Measurements from ENCODE around the gene ERN1. TPM values are rescaled to one million over a fixed set of nuclear protein-coding genes. Genes with fewer than 3 reads are reported as not detected.
A peak's percentile ranks its signal among the peaks of the same experiment; 100 is the strongest.

ERN1 gene
- total and polyA plus RNA-seq, 7 donors = 1.2 to 9.4 (median 7.4) TPM

GRCh38 chr17:64152428-64153125, 22.6 kb upstream of the ERN1 start:
- Histone ChIP-seq H3K4me1 (peaks cover 0 to 23% (median 20%) of the 10 kb centered on the region in 4 donors), H3K27me3 (no peaks in the 10 kb centered on the region), H3K27ac (no peak overlapping the region), H3K9me3 (no peaks in the 10 kb centered on the region), H3K36me3 (peaks cover 0 to 55% (median 10%) of the 10 kb centered on the region in 4 donors), H3K4me3 (no peak overlapping the region)
- intact Hi-C loops (cut with DNase I) = no loop called here
- TF ChIP-seq EP300 (IDR thresholded peaks at IDR 0.05) = no peak
- no peak for TF ChIP-seq POLR2AphosphoS5 (IDR thresholded peaks at IDR 0.05)
- no peak for TF ChIP-seq POLR2A (IDR thresholded peaks at IDR 0.05)
- 93 to 95% methylated on average over 7 of the region's 7 CpGs for WGBS, 2 donors
- no peak for DNase-seq

DNA sequence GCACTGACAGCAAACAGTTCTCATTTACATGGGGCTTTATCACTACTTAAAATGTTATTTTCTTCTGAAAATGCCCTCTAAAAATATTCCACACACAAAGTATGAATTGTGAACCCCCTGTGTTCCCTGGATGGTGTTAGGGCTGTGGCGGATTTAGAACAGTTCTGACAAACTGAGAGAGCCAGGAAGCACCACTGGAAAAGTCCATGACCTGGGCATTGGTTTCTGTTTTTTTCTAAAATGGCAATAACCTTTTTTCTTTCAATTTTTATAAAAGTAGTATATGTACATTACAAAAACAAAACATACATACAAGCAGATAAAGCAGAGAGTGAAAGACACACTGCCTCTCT, 21.0 kb upstream of the ERN1 start:
- intact Hi-C loops (cut with DNase I) = no loop called here
- peaks cover 0 to 55% (median 10%) of the 10 kb centered on the region in 4 donors for H3K36me3 ChIP-seq
- H3K4me3 ChIP-seq = no peak overlapping the region
- H3K27me3 ChIP-seq = no peaks in the 10 kb centered on the region
- H3K27ac ChIP-seq = no peak overlapping the region
- TF ChIP-seq CTCF (IDR thresholded peaks at IDR 0.05) (no peak), POLR2A (IDR thresholded peaks at IDR 0.05) (no peak), POLR2AphosphoS5 (IDR thresholded peaks at IDR 0.05) (no peak), EP300 (IDR thresholded peaks at IDR 0.05) (no peak)
- WGBS, 2 donors = 98% methylated on average over 1 of the region's 1 CpG
- H3K4me1 ChIP-seq = peaks cover 0 to 24% (median 20%) of the 10 kb centered on the region in 4 donors
- H3K9me3 ChIP-seq = no peaks in the 10 kb centered on the region
- DNase-seq = no peak

- WGBS, 2 donors = 52 to 77% methylated on average over 5 of the region's 5 CpGs
- no peak for TF ChIP-seq POLR2AphosphoS5 (IDR thresholded peaks at IDR 0.05)
- TF ChIP-seq EP300 (IDR thresholded peaks at IDR 0.05) = no peak
- TF ChIP-seq POLR2A (IDR thresholded peaks at IDR 0.05) = no peak
- no peak for TF ChIP-seq CTCF (IDR thresholded peaks at IDR 0.05)
- peaks cover 0 to 55% (median 10%) of the 10 kb centered on the region in 4 donors for H3K36me3 ChIP-seq
- H3K9me3 ChIP-seq = no peaks in the 10 kb centered on the region
- peak overlapping the region in 1 of 4 donors; percentile 24 for H3K27ac ChIP-seq
- H3K4me1 ChIP-seq = peaks cover 0 to 21% (median 16%) of the 10 kb centered on the region in 4 donors
- DNase-seq = no peak
- H3K4me3 ChIP-seq = no peak overlapping the region
- H3K27me3 ChIP-seq = no peaks in the 10 kb centered on the region
- intact Hi-C loops (cut with DNase I) = no loop called here
These were observed 20.5 kb upstream of the ERN1 start for GRCh38 chr17:64150237-64151015.

DNA sequence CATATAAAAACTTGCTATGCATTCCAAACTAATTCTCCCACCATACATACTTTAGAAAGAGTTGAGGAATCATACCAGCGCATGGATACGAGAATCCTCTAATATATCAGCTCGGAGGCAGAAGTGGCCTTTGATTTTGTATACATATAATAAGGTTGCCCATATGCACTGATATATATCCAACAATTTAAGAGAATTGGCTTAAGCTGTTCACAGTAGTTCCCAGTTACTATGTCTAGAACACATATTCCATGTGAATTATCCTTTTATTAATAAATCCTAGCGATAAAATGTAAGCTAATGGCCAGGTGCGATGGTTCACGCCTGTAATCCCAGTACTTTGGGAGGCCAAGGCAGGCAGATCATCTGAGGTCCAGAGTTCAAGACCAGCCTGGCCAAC, 19.3 kb upstream of the ERN1 start:
- H3K27me3 ChIP-seq = no peaks in the 10 kb centered on the region
- WGBS, 2 donors = 97 to 98% methylated on average over 6 of the region's 6 CpGs
- no peaks in the 10 kb centered on the region for H3K9me3 ChIP-seq

More for the DNA sequence above, 19.3 kb upstream of the ERN1 start:
- Histone ChIP-seq H3K4me1 (peaks cover 0 to 26% (median 18%) of the 10 kb centered on the region in 4 donors), H3K36me3 (peaks cover 0 to 50% (median 10%) of the 10 kb centered on the region in 4 donors), H3K4me3 (no peak overlapping the region), H3K27ac (no peak overlapping the region)
- intact Hi-C loops (cut with DNase I) = loop anchor here (5.0 to 10.0 kb wide), 2 partner anchors 133 to 356 kb away; partner anchors contain the start of genes CEP95 and DDX5
- TF ChIP-seq CTCF (IDR thresholded peaks at IDR 0.05) (no peak), POLR2A (IDR thresholded peaks at IDR 0.05) (no peak), POLR2AphosphoS5 (IDR thresholded peaks at IDR 0.05) (no peak), EP300 (IDR thresholded peaks at IDR 0.05) (no peak)
- no peak for DNase-seq
